ENCODE results near the gene NRG3. TPM values are rescaled to one million over a fixed set of nuclear protein-coding genes. Genes with fewer than 3 reads are reported as not detected.

The NRG3 gene
- total RNA-seq, 1 donor from 2014 or later: 3.2 TPM

GRCh38 chr10:81884856-81885255 lies 9.9 kb downstream of the NRG3 start:
- no peak for DNase-seq

GRCh38 chr10:81885491-81885890 lies 10.5 kb downstream of the NRG3 start:
- DNase-seq: no peak

- no peak for DNase-seq
Measured at GRCh38 chr10:81886939-81887338, 11.9 kb downstream of the NRG3 start.

GRCh38 chr10:81889181-81889769 lies 14.3 kb downstream of the NRG3 start:
- no peak for DNase-seq

- no peak for DNase-seq
Measured at GRCh38 chr10:81894616-81895015, 19.6 kb downstream of the NRG3 start.

GRCh38 chr10:81898518-81898917 lies 23.5 kb downstream of the NRG3 start:
- no peak for DNase-seq

- DNase-seq: no peak
Measured at GRCh38 chr10:81900989-81901388, 26.0 kb downstream of the NRG3 start.

GRCh38 chr10:81903472-81903871 lies 28.5 kb downstream of the NRG3 start:
- no peak for DNase-seq

- no peak for DNase-seq
Measured at GRCh38 chr10:81905161-81905560, 30.2 kb downstream of the NRG3 start.

- no peak for DNase-seq
Measured at GRCh38 chr10:81909453-81909852, 34.5 kb downstream of the NRG3 start.

- DNase-seq: no peak
Measured at GRCh38 chr10:81911328-81911727, 36.3 kb downstream of the NRG3 start.

GRCh38 chr10:81914736-81915503 lies 39.9 kb downstream of the NRG3 start:
- DNase-seq: no peak

GRCh38 chr10:81915504-81915897 lies 40.5 kb downstream of the NRG3 start:
- DNase-seq: no peak

- DNase-seq: no peak
Measured at GRCh38 chr10:81917666-81918065, 42.7 kb downstream of the NRG3 start.

GRCh38 chr10:81918766-81919165 lies 43.8 kb downstream of the NRG3 start:
- DNase-seq: no peak

GRCh38 chr10:81920213-81920829 lies 45.3 kb downstream of the NRG3 start:
- DNase-seq: no peak

- DNase-seq: no peak
Measured at GRCh38 chr10:81928119-81928518, 53.1 kb downstream of the NRG3 start.

GRCh38 chr10:81943583-81943982 lies 68.6 kb downstream of the NRG3 start:
- DNase-seq: no peak

GRCh38 chr10:81944609-81945008 lies 69.6 kb downstream of the NRG3 start:
- no peak for DNase-seq

GRCh38 chr10:81949283-81949682 lies 74.3 kb downstream of the NRG3 start:
- no peak for DNase-seq

- no peak for DNase-seq
Measured at GRCh38 chr10:81950358-81950757, 75.4 kb downstream of the NRG3 start.

- DNase-seq: no peak
Measured at GRCh38 chr10:81953420-81953819, 78.4 kb downstream of the NRG3 start.

GRCh38 chr10:81957976-81958375 lies 83.0 kb downstream of the NRG3 start:
- DNase-seq: no peak

GRCh38 chr10:81959016-81959415 lies 84.0 kb downstream of the NRG3 start:
- DNase-seq: no peak
